ENCODE measurements around the gene NUP160.

The NUP160 gene

GRCh38 chr11:47857892-47858543 lies 9.9 kb upstream of the NUP160 start:
- peak in 1 of 2 donors; percentile 27 for DNase-seq
- TF ChIP-seq CTCF (IDR thresholded peaks at IDR 0.05): no peak
- Histone ChIP-seq H3K4me1 (peaks cover 0 to 12% (median 5%) of the 10 kb centered on the region in 4 donors), H3K9me3 (no peaks in the 10 kb centered on the region), H3K27ac (no peak overlapping the region), H3K27me3 (no peaks in the 10 kb centered on the region), H3K4me3 (no peak overlapping the region), H3K36me3 (no peaks in the 10 kb centered on the region)
- intact Hi-C loops (cut with DNase I; ENCODE audit: low total_unique reads): loop anchor here (10.0 kb wide), 1 partner anchor 483 kb away; the partner anchor contains the start of gene SPI1

DNA sequence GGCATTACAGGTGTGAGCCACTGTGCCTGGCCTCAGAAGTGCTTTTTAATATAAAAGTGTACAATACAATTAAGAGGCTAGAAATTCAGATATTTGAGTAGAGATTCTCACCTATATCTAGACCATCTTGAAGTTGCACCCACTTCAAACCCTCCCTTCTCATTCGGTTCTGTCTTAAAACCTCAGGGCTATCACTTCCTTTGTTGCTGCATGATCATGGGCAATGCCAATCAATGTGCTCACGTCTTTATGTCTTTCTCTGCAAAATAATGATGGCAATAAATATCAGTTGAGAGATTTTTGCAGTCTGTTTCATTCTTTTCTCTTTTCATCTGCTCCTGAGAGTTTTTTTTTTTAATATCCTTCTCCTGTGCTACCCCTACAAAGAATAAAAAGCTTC lies 9.3 kb upstream of the NUP160 start:
- intact Hi-C loops (cut with DNase I; ENCODE audit: low total_unique reads): loop anchor here (10.0 kb wide), 1 partner anchor 483 kb away; the partner anchor contains the start of gene SPI1

DNA sequence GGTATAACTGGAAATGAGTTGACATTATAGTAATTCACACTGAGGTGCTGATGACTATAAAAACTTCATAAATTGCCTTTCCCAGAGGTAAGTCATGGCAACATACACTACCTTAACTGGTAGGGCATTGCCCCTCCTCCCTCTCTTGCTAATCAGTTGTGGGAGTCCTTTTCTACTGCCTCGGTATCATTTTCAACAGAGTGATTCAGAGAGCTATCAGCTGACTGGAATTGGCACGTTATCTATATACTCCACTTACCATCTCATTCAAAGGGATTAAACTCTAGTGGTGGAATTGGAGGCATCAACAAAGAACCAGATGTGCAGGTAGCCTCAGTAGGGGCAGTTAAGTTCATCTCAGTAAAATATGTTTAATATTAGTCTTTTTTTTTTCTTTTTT lies 8.0 kb upstream of the NUP160 start:
- no peak for TF ChIP-seq CTCF (IDR thresholded peaks at IDR 0.05)
- intact Hi-C loops (cut with DNase I; ENCODE audit: low total_unique reads): loop anchor here (10.0 kb wide), 1 partner anchor 481 kb away; the partner anchor contains the start of gene SPI1
- no peak overlapping the region for H3K27ac ChIP-seq

More for the DNA sequence above, 9.3 kb upstream of the NUP160 start:
- TF ChIP-seq CTCF (IDR thresholded peaks at IDR 0.05): no peak
- no peak for DNase-seq
- Histone ChIP-seq H3K36me3 (no peaks in the 10 kb centered on the region), H3K4me1 (peaks cover 0 to 12% (median 5%) of the 10 kb centered on the region in 4 donors), H3K4me3 (no peak overlapping the region), H3K27me3 (no peaks in the 10 kb centered on the region), H3K9me3 (no peaks in the 10 kb centered on the region), H3K27ac (no peak overlapping the region)

GRCh38 chr11:47854667-47855066 lies 6.5 kb upstream of the NUP160 start:
- no peak overlapping the region for H3K4me3 ChIP-seq
- no peak for TF ChIP-seq CTCF (IDR thresholded peaks at IDR 0.05)
- H3K4me1 ChIP-seq: peaks cover 0 to 12% (median 5%) of the 10 kb centered on the region in 4 donors
- DNase-seq: no peak
- no peaks in the 10 kb centered on the region for H3K27me3 ChIP-seq
- intact Hi-C loops (cut with DNase I; ENCODE audit: low total_unique reads): loop anchor here (10.0 kb wide), 1 partner anchor 480 kb away; the partner anchor contains the start of gene SPI1
- no peaks in the 10 kb centered on the region for H3K36me3 ChIP-seq
- no peaks in the 10 kb centered on the region for H3K9me3 ChIP-seq
- no peak overlapping the region for H3K27ac ChIP-seq

More for the DNA sequence above, 8.0 kb upstream of the NUP160 start:
- H3K36me3 ChIP-seq: no peaks in the 10 kb centered on the region
- H3K9me3 ChIP-seq: no peaks in the 10 kb centered on the region
- peaks cover 0 to 12% (median 5%) of the 10 kb centered on the region in 4 donors for H3K4me1 ChIP-seq
- no peak overlapping the region for H3K4me3 ChIP-seq
- DNase-seq: no peak
- H3K27me3 ChIP-seq: no peaks in the 10 kb centered on the region

DNA sequence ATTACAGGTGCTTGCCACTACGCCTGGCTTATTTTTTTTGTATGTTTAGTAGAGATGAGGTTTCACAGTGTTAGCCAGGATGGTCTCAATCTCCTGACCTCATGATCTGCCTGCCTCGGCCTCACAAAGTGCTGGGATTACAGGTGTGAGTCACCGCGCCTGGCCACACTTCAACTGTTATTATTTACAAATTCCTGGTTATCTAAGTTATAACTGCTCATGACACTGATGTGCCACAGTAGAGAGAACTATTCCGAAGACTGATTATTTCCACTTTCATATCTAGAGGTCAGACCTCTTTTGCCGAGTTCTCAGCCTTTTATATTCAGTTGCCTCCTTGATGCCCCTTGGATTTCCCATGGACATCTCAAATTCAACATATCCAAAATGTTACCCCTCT lies 3.9 kb upstream of the NUP160 start:
- intact Hi-C loops (cut with DNase I; ENCODE audit: low total_unique reads): loop anchor here (10.0 kb wide), 1 partner anchor 477 kb away; the partner anchor contains the start of gene SPI1
- Histone ChIP-seq H3K4me1 (peaks cover 0 to 11% (median 9%) of the 10 kb centered on the region in 4 donors), H3K27me3 (no peaks in the 10 kb centered on the region), H3K36me3 (no peaks in the 10 kb centered on the region), H3K27ac (no peak overlapping the region), H3K4me3 (no peak overlapping the region), H3K9me3 (no peaks in the 10 kb centered on the region)
- TF ChIP-seq CTCF (IDR thresholded peaks at IDR 0.05): no peak
- DNase-seq: no peak

All from tibial artery (tissue), 4 donors.